Fibroblast of pulmonary artery (primary cell): ENCODE results near the gene ITGB4.
A peak's percentile ranks its signal among the peaks of the same experiment; 100 is the strongest.
"Not testable (repeated sequence)": the region's sequence is repeated elsewhere in the genome, so short reads cannot be mapped to it uniquely, and the experiment has no call there.

Source experiments
- DNase-seq: peaks from one replicate; pipeline ENCODE4 v3.0.0-alpha.2; 2010; ENCODE audit warnings: low read depth
- H3K4me3 ChIP-seq: replicated peaks from 2 replicates; pipeline ENCODE4 v1.5.1; 2011; ENCODE audit warnings: low read depth, mild to moderate bottlenecking, control low read depth, low read length, moderate library complexity
- TF ChIP-seq, protein P1 (sequence below): IDR thresholded peaks from 2 replicates; pipeline ENCODE4 v1.5.1; 2011; ENCODE audit warnings: mild to moderate bottlenecking, control low read depth, low read length, inconsistent platforms; ENCODE audit errors: missing control alignments

The ITGB4 gene

DNA sequence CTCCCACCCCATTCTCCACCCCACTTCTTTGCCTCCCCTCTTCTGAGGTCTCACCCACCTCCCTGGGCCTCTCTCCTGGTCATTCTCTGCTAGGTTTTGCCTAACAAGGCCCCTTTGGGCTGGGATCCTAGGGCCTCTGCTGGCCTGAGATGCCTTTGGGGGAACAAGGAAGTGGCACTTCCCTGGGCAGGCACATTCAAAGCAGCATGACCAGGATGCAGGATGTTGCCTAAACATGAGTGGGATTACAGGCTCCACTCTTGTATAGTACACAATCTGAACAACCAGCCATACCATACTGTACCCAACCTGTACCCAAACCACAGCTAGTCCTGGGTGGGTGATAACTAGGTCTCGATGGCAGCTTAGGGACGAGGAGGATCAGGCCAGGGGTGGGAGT lies 34.7 kb downstream of the ITGB4 start:
- no peak for DNase-seq
- no peak overlapping the region for H3K4me3 ChIP-seq
- TF ChIP-seq, protein P1, sequence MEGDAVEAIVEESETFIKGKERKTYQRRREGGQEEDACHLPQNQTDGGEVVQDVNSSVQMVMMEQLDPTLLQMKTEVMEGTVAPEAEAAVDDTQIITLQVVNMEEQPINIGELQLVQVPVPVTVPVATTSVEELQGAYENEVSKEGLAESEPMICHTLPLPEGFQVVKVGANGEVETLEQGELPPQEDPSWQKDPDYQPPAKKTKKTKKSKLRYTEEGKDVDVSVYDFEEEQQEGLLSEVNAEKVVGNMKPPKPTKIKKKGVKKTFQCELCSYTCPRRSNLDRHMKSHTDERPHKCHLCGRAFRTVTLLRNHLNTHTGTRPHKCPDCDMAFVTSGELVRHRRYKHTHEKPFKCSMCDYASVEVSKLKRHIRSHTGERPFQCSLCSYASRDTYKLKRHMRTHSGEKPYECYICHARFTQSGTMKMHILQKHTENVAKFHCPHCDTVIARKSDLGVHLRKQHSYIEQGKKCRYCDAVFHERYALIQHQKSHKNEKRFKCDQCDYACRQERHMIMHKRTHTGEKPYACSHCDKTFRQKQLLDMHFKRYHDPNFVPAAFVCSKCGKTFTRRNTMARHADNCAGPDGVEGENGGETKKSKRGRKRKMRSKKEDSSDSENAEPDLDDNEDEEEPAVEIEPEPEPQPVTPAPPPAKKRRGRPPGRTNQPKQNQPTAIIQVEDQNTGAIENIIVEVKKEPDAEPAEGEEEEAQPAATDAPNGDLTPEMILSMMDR: no peak

DNA sequence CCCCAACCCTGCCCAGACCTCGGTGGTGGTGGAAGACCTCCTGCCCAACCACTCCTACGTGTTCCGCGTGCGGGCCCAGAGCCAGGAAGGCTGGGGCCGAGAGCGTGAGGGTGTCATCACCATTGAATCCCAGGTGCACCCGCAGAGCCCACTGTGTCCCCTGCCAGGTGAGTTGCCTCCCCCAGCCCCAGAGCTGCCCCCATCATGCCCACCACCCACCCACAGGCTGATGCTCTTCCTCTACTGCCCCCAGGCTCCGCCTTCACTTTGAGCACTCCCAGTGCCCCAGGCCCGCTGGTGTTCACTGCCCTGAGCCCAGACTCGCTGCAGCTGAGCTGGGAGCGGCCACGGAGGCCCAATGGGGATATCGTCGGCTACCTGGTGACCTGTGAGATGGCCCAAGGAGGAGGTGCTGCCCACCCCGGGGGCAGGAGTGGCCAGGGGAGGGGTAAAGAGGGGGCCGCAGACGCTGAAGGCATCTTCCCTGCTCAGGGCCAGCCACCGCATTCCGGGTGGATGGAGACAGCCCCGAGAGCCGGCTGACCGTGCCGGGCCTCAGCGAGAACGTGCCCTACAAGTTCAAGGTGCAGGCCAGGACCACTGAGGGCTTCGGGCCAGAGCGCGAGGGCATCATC lies 35.3 kb downstream of the ITGB4 start:
- H3K4me3 ChIP-seq: no peak overlapping the region
- TF ChIP-seq, protein P1: no peak
- DNase-seq: no peak

DNA sequence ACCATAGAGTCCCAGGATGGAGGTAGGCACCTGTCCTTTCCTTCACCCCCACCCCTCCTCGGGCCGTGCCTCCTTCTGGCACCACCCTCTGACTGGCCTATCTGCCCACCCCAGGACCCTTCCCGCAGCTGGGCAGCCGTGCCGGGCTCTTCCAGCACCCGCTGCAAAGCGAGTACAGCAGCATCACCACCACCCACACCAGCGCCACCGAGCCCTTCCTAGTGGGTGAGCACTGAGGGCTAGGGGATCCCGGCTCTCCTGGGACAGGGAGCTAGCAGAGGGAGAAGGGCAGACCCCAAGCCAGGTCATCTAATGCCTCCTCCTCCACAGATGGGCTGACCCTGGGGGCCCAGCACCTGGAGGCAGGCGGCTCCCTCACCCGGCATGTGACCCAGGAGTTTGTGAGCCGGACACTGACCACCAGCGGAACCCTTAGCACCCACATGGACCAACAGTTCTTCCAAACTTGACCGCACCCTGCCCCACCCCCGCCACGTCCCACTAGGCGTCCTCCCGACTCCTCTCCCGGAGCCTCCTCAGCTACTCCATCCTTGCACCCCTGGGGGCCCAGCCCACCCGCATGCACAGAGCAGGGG lies 35.9 kb downstream of the ITGB4 start:
- no peak overlapping the region for H3K4me3 ChIP-seq
- TF ChIP-seq, protein P1: no peak
- no peak for DNase-seq

DNA sequence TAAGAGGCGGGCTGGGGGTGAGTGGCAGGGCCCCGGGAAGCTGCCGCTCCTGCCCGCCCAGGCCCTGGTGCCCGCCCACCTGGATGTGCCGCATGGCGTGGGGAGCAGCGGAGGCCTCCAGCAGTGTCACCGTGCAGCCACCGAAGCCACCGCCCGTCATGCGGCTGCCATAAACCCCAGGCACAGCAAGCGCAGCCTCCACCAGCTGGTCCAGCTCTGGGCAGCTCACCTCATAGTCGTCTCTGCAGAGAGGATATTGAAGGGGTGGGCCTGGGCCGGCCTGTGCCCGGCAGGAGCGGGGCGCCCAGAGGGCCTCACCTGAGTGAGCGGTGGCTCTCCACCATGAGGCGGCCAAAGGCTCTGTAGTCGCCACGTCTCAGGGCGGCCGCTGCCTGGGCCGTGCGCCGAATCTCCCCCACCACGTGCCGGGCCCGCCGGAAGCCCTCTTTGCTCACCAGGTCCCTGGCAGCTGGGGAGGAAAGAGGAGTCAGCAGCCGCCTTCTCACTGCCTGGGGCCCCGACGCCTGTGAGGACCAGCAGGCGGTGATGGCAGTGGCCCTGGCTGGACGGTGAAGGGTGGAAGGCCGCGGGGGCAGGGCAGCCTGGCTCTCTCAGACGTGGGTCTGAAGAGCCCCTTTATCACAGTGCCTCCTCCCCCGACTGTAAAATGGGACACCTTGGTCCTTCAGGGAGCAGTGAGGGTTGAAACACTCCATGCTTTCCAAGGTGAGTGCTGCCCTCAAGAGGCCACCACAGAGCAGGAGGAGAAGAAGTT lies 37.1 kb downstream of the ITGB4 start:
- no peak for DNase-seq
- no peak overlapping the region for H3K4me3 ChIP-seq
- TF ChIP-seq, protein P1: peak; percentile 30

DNA sequence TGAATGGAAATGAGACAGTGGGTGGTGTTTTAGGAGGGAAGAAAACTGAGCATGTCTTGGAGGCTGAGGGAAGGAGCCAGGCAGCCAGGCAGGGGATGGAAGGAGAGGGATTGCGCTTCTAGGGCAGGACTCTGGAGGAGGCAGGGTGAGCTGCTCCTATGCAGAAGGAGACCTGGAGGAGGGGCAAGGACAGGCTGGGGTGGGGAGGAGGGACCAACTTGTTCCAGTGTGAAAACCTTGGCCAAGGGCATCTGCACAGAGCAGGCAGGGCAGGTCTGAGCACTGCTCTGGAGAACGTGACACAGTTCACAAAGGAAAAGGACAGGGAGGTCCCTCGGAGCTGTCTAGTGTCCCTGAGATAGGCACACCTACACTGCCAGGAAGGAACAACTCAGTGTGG lies 38.2 kb downstream of the ITGB4 start:
- no peak for DNase-seq
- H3K4me3 ChIP-seq: no peak overlapping the region
- TF ChIP-seq, protein P1: no peak

DNA sequence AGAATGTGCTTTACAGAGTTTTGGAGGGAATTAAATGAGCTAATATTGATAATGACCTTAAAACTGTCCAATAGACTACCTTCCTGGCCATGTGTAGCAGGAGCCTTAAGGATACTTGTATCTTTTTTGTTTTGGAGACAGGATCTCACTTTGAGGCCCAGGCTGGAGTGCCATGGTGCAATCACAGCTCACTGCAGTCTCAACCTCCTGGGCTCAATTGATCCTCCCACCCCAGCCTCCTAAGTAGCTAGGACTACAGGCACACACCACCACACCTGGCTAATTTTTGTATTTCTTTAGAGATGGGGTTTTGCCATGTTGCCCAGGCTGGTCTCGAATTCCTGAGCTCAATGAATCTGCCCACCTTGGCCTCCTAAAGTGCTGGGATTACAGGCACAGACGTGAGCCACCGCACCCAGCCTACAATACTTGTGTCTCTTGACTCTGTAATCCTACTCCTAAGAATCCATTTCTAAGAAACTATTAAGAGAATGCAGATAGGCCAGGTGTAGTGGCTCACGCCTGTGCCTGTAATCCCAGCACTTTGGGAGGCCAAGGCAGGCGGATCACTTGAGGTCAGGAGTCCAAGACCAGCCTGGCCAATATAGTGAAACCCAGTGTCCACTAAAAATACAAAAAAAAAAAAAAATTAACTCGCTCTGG lies 38.9 kb downstream of the ITGB4 start:
- DNase-seq: not testable (repeated sequence)

DNA sequence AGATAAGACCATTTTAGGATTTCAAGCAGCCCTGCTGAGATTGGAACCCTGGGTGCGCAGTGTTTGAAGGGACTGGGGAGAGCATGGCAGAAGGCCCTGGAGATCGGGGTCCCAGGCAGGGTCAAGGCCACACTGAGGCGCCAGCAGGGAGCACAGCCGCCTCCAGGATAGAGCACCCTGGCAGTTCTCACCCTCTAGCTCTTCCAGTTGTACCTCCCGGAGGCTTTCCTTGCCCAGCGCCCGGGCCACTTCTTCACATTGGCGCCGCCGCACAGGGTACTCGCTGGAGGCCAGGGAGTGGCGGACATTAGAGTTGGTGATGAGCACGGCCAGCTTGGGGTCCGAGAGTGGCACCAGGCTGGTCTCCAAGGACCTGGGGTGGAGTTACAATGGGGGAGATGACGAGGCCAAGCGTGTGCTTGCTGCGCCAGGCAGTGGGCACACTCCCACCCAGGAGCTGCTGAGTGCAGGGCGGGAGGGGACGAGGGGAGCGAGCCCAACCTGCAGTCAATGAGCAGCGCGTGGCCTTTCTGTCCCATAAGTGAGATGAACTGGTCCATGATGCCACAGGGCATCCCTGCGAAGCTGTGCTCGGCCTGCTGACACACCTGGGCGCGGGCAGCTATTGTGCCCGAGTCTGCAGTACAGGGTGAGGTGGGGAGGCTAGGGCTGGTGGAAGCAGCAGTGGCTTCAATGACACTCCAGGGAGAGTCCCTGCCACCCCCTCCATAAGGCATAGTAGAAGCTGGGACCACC lies 41.4 kb downstream of the ITGB4 start:
- DNase-seq: no peak
- H3K4me3 ChIP-seq: no peak overlapping the region

More for the DNA sequence above, 38.9 kb downstream of the ITGB4 start:
- H3K4me3 ChIP-seq: not testable (repeated sequence)

More for the DNA sequence above, 41.4 kb downstream of the ITGB4 start:
- TF ChIP-seq, protein P1: no peak
